HG02610 (cell line): ENCODE results near the gene STARD8.
"Not testable (repeated sequence)": the region's sequence is repeated elsewhere in the genome, so short reads cannot be mapped to it uniquely, and the experiment has no call there.

ENCODE experiments used
- ATAC-seq: cut with Tn5 transposase; IDR thresholded peaks from one replicate; pipeline ENCODE4 v1.9.1; 2021; ENCODE audit warnings: mild to moderate bottlenecking, moderate library complexity; ENCODE audit not compliant: unreplicated experiment

STARD8 gene

GRCh38 chrX:68735266-68735665, 87.8 kb downstream of the STARD8 start:
- no peak for ATAC-seq

GRCh38 chrX:68741864-68742263, 94.4 kb downstream of the STARD8 start:
- not testable (repeated sequence) for ATAC-seq

- no peak for ATAC-seq
Measured at GRCh38 chrX:68743754-68744153, 96.3 kb downstream of the STARD8 start.

- ATAC-seq, result no peak
Measured at GRCh38 chrX:68746988-68747387, 99.5 kb downstream of the STARD8 start.

GRCh38 chrX:68748030-68748429, 100.6 kb downstream of the STARD8 start:
- no peak for ATAC-seq

GRCh38 chrX:68749426-68749825, 102.0 kb downstream of the STARD8 start:
- no peak for ATAC-seq

GRCh38 chrX:68750316-68750715, 102.8 kb downstream of the STARD8 start:
- ATAC-seq, result no peak

- no peak for ATAC-seq
Measured at GRCh38 chrX:68751372-68751771, 103.9 kb downstream of the STARD8 start.

- ATAC-seq, result no peak
Measured at GRCh38 chrX:68753218-68753617, 105.8 kb downstream of the STARD8 start.

- no peak for ATAC-seq
Measured at GRCh38 chrX:68754406-68754805, 106.9 kb downstream of the STARD8 start.

- ATAC-seq, result no peak
Measured at GRCh38 chrX:68755616-68756125, 108.2 kb downstream of the STARD8 start.

GRCh38 chrX:68757331-68757730, 109.9 kb downstream of the STARD8 start:
- ATAC-seq, result no peak

- ATAC-seq, result no peak
Measured at GRCh38 chrX:68757731-68758130, 110.3 kb downstream of the STARD8 start.

GRCh38 chrX:68758671-68759070, 111.2 kb downstream of the STARD8 start:
- no peak for ATAC-seq

- no peak for ATAC-seq
Measured at GRCh38 chrX:68761086-68761485, 113.6 kb downstream of the STARD8 start.

- ATAC-seq, result no peak
Measured at GRCh38 chrX:68762766-68763165, 115.3 kb downstream of the STARD8 start.

GRCh38 chrX:68763481-68763880, 116.0 kb downstream of the STARD8 start:
- no peak for ATAC-seq
